ENCODE results near the gene KCTD5.

DNA sequence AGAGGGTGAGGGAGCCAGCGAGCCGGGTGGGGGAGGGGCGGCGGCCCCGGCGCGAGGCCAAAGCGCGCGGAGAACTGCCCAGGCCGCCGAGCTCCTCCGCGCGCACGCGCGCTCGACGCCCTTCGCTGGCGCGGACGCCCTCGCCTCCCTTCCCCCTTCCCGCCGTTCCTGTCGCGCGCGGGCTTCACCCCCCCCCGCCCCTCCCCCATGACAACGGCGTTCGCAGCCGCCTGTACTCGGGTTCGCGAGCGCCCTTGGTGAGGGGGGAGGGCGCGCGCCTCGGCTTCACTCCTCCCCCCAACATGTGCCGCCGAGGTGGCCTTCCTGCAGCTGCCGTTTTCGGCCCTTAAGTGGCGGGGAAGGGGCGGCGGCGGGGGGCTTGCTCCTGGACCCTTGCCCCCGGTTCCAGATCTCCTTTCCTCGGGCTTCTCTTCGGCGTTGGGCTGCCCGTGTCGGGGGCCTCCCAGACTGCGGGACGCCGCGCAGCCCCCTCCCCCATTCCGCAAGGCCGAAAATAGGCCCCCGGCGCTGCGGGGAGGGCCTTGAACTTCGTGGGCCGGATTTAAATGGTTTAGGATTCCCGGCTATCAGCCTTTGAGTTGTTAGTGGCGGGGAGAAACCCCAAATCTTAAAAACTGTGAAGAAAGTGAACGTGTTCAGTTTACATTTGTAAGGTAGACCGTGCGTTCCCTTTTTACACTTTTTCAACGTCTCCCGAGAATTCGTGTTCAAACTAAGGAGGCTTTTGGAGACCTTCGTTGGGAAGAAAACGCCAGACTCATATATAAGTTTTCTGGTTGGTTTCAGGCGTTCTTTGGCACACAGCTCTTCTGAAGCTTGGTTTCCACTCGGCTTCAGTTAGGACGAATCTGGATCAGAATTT lies 70.8 kb downstream of the KCTD5 start:
- TF ChIP-seq, protein P1, sequence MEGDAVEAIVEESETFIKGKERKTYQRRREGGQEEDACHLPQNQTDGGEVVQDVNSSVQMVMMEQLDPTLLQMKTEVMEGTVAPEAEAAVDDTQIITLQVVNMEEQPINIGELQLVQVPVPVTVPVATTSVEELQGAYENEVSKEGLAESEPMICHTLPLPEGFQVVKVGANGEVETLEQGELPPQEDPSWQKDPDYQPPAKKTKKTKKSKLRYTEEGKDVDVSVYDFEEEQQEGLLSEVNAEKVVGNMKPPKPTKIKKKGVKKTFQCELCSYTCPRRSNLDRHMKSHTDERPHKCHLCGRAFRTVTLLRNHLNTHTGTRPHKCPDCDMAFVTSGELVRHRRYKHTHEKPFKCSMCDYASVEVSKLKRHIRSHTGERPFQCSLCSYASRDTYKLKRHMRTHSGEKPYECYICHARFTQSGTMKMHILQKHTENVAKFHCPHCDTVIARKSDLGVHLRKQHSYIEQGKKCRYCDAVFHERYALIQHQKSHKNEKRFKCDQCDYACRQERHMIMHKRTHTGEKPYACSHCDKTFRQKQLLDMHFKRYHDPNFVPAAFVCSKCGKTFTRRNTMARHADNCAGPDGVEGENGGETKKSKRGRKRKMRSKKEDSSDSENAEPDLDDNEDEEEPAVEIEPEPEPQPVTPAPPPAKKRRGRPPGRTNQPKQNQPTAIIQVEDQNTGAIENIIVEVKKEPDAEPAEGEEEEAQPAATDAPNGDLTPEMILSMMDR (IDR thresholded peaks at IDR 0.05) = no peak
- TF ChIP-seq CBFB (CRISPR knock-in tag; IDR thresholded peaks at IDR 0.05; ENCODE audit: low read depth) = no peak
- no peak for TF ChIP-seq TCF7 (CRISPR knock-in tag; IDR thresholded peaks at IDR 0.05; ENCODE audit: low read depth)
